ENCODE measurements around the gene C1R. TPM values are rescaled to one million over a fixed set of nuclear protein-coding genes. Genes with fewer than 3 reads are reported as not detected.

C1R gene
- total and polyA plus RNA-seq, 2 of the 8 experiments (the other 6 are each of a cell fraction or from before 2014, with no cell fraction given), result 6.9 to 16.3 TPM

- Histone ChIP-seq H4K91ac (replicated peaks; ENCODE audit: insufficient read length, low read length) (no peak overlapping the region), H3K36me3 (ENCODE audit: control insufficient read depth in 2 of 4, insufficient read depth in 4 of 4, low read length in 3 of 4) (no peaks in the 10 kb centered on the region), H3K14ac (ENCODE audit: insufficient read length) (no peak overlapping the region), H3K27me3 (replicated peaks in 1 of 4; ENCODE audit: control insufficient read depth in 3 of 4, extremely low read depth in 1 of 4, insufficient read depth in 3 of 4, low read length in 3 of 4) (no peaks in the 10 kb centered on the region), H2BK12ac (ENCODE audit: low read depth, low read length) (no peak overlapping the region), H3K9me3 (ENCODE audit: insufficient read depth in 2 of 2, low read depth in 1 of 2, low read length in 1 of 2) (no peaks in the 10 kb centered on the region), H2AFZ (ENCODE audit: low read length) (no peak overlapping the region), H2AK5ac (ENCODE audit: low read depth, low read length) (no peak overlapping the region), H3K56ac (replicated peaks; ENCODE audit: insufficient read length, low read depth, low read length) (no peak overlapping the region), H2BK5ac (ENCODE audit: low read depth, low read length) (no peak overlapping the region), H2BK15ac (ENCODE audit: low read length) (no peak overlapping the region), H3K27ac (ENCODE audit: low read depth, low read length) (no peak overlapping the region), H3K9ac (replicated peaks in 1 of 4; ENCODE audit: extremely low read depth in 1 of 4, low read depth in 3 of 4, low read length in 3 of 4) (no peak overlapping the region), H2BK120ac (replicated peaks; ENCODE audit: low read depth, low read length) (no peak overlapping the region), H4K8ac (ENCODE audit: extremely low read depth, insufficient read depth, low read length) (no peak overlapping the region), H4K20me1 (replicated peaks in 1 of 2; ENCODE audit: control insufficient read depth in 1 of 2, insufficient read depth in 2 of 2, low read length in 2 of 2) (peaks cover 0 to 1% of the 10 kb centered on the region in 2 experiments), H3K79me2 (ENCODE audit: control insufficient read depth in 1 of 2, insufficient read depth in 2 of 2, low read length in 2 of 2) (no peaks in the 10 kb centered on the region), H3K4ac (replicated peaks; ENCODE audit: insufficient read length, low read depth, low read length) (no peak overlapping the region), H2BK20ac (ENCODE audit: low read length) (no peak overlapping the region), H3K18ac (ENCODE audit: extremely low read depth, low read length) (no peak overlapping the region; the same call in 1 of the 2 replicates), H3K4me3 (ENCODE audit: extremely low read depth in 1 of 4, insufficient read depth in 2 of 4, low read depth in 3 of 4, low read length in 4 of 4) (no peak overlapping the region), H3K23me2 (ENCODE audit: low read depth, low read length) (no peaks in the 10 kb centered on the region), H3K4me1 (replicated peaks in 1 of 4; ENCODE audit: control insufficient read depth in 3 of 4, insufficient read depth in 4 of 4, low read length in 3 of 4) (no peaks in the 10 kb centered on the region), H3K4me2 (ENCODE audit: insufficient read depth in 1 of 2, low read depth in 2 of 2, low read length in 2 of 2) (no peak overlapping the region), H4K5ac (ENCODE audit: insufficient read length, low read depth, low read length) (no peak overlapping the region), H3K79me1 (ENCODE audit: low read depth, low read length) (no peaks in the 10 kb centered on the region), H3K23ac (ENCODE audit: insufficient read length) (no peak overlapping the region)
- WGBS, 2 experiments (ENCODE audit: extremely low coverage in 1 of 2, insufficient coverage in 1 of 2, insufficient read length in 1 of 2, insufficient replicate concordance in 2 of 2, low coverage in 1 of 2, low lambda C conversion rate in 2 of 2, missing lambda C conversion rate in 1 of 2), result 81% methylated on average over 3 of the region's 3 CpGs; no CpG with 5 or more reads in 1 of the 2 experiments
- TF ChIP-seq, protein P1, sequence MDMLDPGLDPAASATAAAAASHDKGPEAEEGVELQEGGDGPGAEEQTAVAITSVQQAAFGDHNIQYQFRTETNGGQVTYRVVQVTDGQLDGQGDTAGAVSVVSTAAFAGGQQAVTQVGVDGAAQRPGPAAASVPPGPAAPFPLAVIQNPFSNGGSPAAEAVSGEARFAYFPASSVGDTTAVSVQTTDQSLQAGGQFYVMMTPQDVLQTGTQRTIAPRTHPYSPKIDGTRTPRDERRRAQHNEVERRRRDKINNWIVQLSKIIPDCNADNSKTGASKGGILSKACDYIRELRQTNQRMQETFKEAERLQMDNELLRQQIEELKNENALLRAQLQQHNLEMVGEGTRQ (IDR thresholded peaks at IDR 0.05; ENCODE audit: low read length), result no peak
- POLR2A ChIA-PET (ENCODE audit: partially characterized antibody), result interaction anchor here (0.6 kb wide), 1 partner anchor 14 kb away, joined by 3 read pairs; the partner anchor contains the start of gene CLSTN3
- no peak for FAIRE-seq
- CTCF ChIA-PET (ENCODE audit: partially characterized antibody), result interaction anchor here (0.9 kb wide), 1 partner anchor 25 kb away, joined by 4 read pairs; no protein-coding TSS in a partner anchor
- DNase-seq (ENCODE audit: low read depth in 1 of 2, low spot score in 2 of 2), result no peak
These were observed 24.0 kb upstream of the C1R start for GRCh38 chr12:7116196-7116595.
